IPS-18c (cell line): ENCODE results near the gene ARHGAP6.
"Not testable (repeated sequence)": the region's sequence is repeated elsewhere in the genome, so short reads cannot be mapped to it uniquely, and the experiment has no call there.

Experiments
- H3K4me3 ChIP-seq: 2 replicates; pipeline ENCODE4 v1.7.0; 2013; ENCODE audit warnings: low read depth, mild to moderate bottlenecking, low read length, moderate library complexity; ENCODE audit not compliant: insufficient read depth
- H3K9me3 ChIP-seq: one replicate; pipeline ENCODE4 v1.6.1; 2013; ENCODE audit warnings: mild to moderate bottlenecking, low read length, moderate library complexity; ENCODE audit not compliant: control insufficient read depth, insufficient read depth

The ARHGAP6 gene

GRCh38 chrX:11374570-11374969 is 291.1 kb downstream of the ARHGAP6 start:
- Histone ChIP-seq H3K4me3 (no peak overlapping the region), H3K9me3 (no peaks in the 10 kb centered on the region)

GRCh38 chrX:11371106-11371505 is 294.6 kb downstream of the ARHGAP6 start:
- H3K9me3 ChIP-seq, result no peaks in the 10 kb centered on the region
- H3K4me3 ChIP-seq, result no peak overlapping the region

- Histone ChIP-seq H3K4me3 (no peak overlapping the region), H3K9me3 (no peaks in the 10 kb centered on the region)
Measured at GRCh38 chrX:11367609-11368430, 297.9 kb downstream of the ARHGAP6 start.

GRCh38 chrX:11366998-11367595 is 298.6 kb downstream of the ARHGAP6 start:
- no peak overlapping the region; the same call in 1 of the 2 replicates for H3K4me3 ChIP-seq
- H3K9me3 ChIP-seq, result no peaks in the 10 kb centered on the region

- H3K4me3 ChIP-seq, result no peak overlapping the region
- H3K9me3 ChIP-seq, result no peaks in the 10 kb centered on the region
Measured at GRCh38 chrX:11365426-11365825, 300.3 kb downstream of the ARHGAP6 start.

- no peaks in the 10 kb centered on the region for H3K9me3 ChIP-seq
- no peak overlapping the region for H3K4me3 ChIP-seq
Measured at GRCh38 chrX:11364835-11365234, 300.9 kb downstream of the ARHGAP6 start.

- H3K4me3 ChIP-seq, H3K9me3 ChIP-seq: not testable (repeated sequence)
Measured at GRCh38 chrX:11363825-11364224, 301.9 kb downstream of the ARHGAP6 start.

GRCh38 chrX:11363069-11363594 is 302.6 kb downstream of the ARHGAP6 start:
- Histone ChIP-seq H3K4me3 (no peak overlapping the region), H3K9me3 (no peaks in the 10 kb centered on the region)

- not testable (repeated sequence) for H3K9me3 ChIP-seq, H3K4me3 ChIP-seq
Measured at GRCh38 chrX:11361666-11362065, 304.1 kb downstream of the ARHGAP6 start.

GRCh38 chrX:11355944-11356343 is 309.8 kb downstream of the ARHGAP6 start:
- not testable (repeated sequence) for H3K9me3 ChIP-seq, H3K4me3 ChIP-seq

- no peaks in the 10 kb centered on the region for H3K9me3 ChIP-seq
- no peak overlapping the region for H3K4me3 ChIP-seq
Measured at GRCh38 chrX:11355259-11355909, 310.3 kb downstream of the ARHGAP6 start.

GRCh38 chrX:11352296-11352741 is 313.4 kb downstream of the ARHGAP6 start:
- no peak overlapping the region for H3K4me3 ChIP-seq
- H3K9me3 ChIP-seq, result no peaks in the 10 kb centered on the region

- H3K4me3 ChIP-seq, result no peak overlapping the region
- no peaks in the 10 kb centered on the region for H3K9me3 ChIP-seq
Measured at GRCh38 chrX:11351375-11352295, 314.1 kb downstream of the ARHGAP6 start.

GRCh38 chrX:11349661-11350337 is 315.9 kb downstream of the ARHGAP6 start:
- Histone ChIP-seq H3K4me3 (no peak overlapping the region), H3K9me3 (no peaks in the 10 kb centered on the region)

- Histone ChIP-seq H3K4me3 (no peak overlapping the region), H3K9me3 (peaks cover 2% of the 10 kb centered on the region)
Measured at GRCh38 chrX:11349020-11349419, 316.7 kb downstream of the ARHGAP6 start.

- H3K4me3 ChIP-seq, result no peak overlapping the region
Measured at GRCh38 chrX:11347300-11347699, 318.4 kb downstream of the ARHGAP6 start.

More at GRCh38 chrX:11347300-11347699, 318.4 kb downstream of the ARHGAP6 start:
- H3K9me3 ChIP-seq, result peaks cover 2% of the 10 kb centered on the region
